ENCODE data around the gene SMIM44.
A peak's percentile ranks its signal among the peaks of the same experiment; 100 is the strongest.

SMIM44 gene

DNA sequence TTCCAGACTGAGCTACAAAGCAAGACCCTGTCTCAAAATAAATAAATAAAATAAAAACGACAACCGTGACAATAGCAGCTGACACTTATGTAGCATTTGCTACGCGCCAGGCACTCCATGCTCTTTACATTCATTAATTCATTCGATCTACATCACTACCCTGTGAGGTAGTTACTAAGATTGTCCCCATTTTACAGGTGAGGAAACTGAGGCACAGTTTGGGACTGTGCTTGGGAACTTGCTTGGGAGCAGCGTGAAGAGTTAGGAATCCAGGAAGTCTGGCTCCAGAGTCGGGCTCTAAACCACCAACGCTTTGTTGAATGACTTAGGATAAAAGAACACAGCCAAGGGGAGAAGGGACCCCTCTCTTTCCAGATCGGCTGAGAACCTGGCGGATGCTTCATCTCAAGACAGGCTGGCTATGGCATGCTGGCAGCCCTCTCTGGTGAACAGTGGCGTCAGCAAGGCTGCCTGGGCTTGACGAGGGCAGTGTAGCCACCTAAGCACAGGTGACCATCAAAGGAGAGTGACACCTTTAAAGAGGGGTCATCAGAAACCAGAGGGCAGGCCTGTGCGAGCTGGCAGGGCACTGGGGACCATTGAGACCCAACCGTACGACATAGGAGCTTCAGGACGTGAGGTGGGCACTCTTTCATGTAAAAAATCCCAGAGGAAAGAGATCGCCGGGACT lies 16.6 kb upstream of the SMIM44 start:
- DNase-seq (ENCODE audit: low read depth): no peak

DNA sequence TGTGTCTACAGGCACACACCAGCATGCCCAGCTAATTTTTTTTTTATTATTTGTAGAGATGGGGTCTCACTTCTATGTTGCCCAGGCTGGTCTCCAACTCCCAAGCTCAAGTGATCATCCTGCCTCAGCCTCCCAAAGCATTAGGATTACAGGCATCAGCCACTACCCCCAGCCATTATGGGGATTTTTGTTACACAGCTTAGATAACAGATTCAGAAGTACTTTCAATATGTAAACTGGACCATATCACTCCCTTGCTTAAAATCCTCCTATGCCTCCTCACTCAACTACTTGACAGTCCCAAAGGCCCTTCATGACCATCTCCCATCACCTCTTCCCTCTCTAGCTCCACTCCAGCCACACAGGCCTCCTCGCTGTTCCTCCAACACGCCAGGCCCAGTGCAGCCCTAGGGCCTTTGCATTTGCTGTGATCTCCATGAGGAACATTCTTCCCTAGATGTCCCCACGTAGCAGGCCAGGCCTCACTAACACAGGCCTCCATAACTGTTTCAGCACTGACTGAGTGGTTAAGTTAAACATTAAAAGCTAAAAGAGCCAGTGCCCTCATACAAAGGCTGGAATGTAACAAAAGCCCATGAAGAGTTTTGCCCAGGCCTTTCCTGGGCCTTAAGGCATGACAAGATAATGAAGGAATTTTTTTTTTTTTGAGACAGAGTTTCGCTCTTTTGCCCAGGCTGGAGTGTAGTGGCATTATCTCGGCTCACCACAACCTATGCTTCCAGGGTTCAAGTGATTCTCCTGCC lies 14.7 kb upstream of the SMIM44 start:
- H3K4me3 ChIP-seq (ENCODE audit: low read depth, low read length): no peak overlapping the region
- TF ChIP-seq, protein P1, sequence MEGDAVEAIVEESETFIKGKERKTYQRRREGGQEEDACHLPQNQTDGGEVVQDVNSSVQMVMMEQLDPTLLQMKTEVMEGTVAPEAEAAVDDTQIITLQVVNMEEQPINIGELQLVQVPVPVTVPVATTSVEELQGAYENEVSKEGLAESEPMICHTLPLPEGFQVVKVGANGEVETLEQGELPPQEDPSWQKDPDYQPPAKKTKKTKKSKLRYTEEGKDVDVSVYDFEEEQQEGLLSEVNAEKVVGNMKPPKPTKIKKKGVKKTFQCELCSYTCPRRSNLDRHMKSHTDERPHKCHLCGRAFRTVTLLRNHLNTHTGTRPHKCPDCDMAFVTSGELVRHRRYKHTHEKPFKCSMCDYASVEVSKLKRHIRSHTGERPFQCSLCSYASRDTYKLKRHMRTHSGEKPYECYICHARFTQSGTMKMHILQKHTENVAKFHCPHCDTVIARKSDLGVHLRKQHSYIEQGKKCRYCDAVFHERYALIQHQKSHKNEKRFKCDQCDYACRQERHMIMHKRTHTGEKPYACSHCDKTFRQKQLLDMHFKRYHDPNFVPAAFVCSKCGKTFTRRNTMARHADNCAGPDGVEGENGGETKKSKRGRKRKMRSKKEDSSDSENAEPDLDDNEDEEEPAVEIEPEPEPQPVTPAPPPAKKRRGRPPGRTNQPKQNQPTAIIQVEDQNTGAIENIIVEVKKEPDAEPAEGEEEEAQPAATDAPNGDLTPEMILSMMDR (IDR thresholded peaks at IDR 0.05; ENCODE audit: control insufficient read depth, extremely low read depth, insufficient read depth): no peak
- no peak for DNase-seq (ENCODE audit: low read depth)

More for the DNA sequence above, 16.6 kb upstream of the SMIM44 start:
- peak overlapping the region; percentile 100 for H3K4me3 ChIP-seq (ENCODE audit: low read depth, low read length)
- TF ChIP-seq, protein P1 (IDR thresholded peaks at IDR 0.05; ENCODE audit: control insufficient read depth, extremely low read depth, insufficient read depth): no peak

DNA sequence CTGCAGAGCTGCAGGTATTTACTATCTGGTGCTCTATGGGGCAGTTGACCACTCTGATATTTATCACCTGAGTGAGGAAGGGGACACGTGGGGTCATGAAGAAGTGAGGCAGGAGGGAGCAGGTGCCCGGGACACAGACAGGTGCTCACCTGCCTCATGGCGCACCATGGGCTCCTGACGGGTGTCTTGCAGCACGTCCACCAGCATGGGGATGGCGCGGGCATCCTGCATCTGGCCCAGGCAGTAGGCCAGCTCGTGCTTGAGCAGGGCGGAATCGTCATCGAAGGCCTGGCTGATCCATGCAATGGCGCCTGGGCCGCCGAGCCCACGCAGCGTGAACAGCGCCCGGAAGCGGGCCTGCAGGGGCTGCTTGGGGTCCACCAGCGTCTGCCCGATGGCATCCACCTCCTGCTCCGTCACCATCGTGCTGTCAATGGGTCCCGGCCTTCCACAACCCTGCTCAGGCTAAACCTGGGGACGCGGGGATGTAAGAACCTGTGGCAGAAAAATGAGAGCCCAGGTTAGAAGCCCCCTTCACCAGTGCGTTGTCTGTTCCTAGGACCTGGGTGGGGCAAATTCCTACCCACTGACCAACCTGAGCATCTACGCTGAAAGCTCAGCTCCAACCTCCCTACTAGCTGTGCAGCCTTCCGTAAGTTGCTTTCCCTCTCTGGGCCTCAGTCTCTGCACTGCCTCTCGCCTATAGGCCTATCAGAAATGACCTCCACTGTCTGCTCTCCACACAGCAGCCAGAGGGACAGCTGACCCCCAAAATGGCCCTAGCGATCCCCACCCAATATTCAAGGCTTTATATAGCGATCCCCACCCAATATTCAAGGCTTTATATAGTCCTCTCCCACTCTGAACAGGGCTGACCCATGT lies 13.4 kb upstream of the SMIM44 start:
- TF ChIP-seq, protein P1 (IDR thresholded peaks at IDR 0.05; ENCODE audit: control insufficient read depth, extremely low read depth, insufficient read depth): no peak
- H3K4me3 ChIP-seq (ENCODE audit: low read depth, low read length): no peak overlapping the region
- no peak for DNase-seq (ENCODE audit: low read depth)

DNA sequence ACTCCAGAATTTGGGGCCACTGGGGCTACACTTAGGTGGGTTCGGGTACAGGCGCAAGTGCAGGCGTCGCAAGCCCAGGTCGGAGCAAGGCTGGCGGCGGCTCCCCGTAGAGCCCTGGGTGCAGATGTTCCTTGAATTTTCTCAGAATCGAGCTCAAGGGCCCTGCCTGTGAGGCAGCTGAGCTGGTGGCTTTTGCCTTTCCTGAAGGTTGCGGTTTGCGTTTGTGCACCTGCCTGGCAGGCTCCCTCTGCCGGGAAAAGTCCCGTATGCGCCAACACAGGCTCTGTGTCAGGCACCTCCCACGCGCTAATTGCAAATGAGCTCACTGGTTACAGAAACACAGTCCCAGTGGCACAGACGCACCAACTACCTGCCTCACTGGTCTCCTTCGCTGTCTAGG lies 11.3 kb upstream of the SMIM44 start:
- no peak overlapping the region for H3K4me3 ChIP-seq (ENCODE audit: low read depth, low read length)
- no peak for DNase-seq (ENCODE audit: low read depth)

DNA sequence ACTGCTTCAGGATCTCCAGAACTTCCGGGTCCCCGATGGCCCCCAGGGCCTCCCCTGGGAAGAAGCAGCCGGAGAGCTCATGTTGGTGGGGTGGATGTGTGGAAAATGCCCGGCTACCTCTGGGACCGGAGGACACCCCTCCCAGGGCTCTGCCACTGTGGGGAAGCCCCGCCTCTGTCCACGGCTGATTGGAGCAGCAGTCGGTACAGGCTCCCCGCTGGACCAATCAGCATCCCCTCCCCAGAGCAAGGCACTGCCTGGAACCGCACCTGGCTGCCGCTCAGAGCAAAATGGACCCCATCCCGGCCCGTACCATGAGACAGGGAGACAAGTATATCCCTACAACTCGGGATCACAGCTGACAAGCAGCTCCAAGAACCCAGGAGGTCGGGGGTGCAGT lies 10.8 kb upstream of the SMIM44 start:
- no peak overlapping the region for H3K4me3 ChIP-seq (ENCODE audit: low read depth, low read length)
- no peak for DNase-seq (ENCODE audit: low read depth)
- TF ChIP-seq, protein P1 (IDR thresholded peaks at IDR 0.05; ENCODE audit: control insufficient read depth, extremely low read depth, insufficient read depth): no peak

More for the DNA sequence above, 11.3 kb upstream of the SMIM44 start:
- TF ChIP-seq, protein P1 (IDR thresholded peaks at IDR 0.05; ENCODE audit: control insufficient read depth, extremely low read depth, insufficient read depth): no peak

DNA sequence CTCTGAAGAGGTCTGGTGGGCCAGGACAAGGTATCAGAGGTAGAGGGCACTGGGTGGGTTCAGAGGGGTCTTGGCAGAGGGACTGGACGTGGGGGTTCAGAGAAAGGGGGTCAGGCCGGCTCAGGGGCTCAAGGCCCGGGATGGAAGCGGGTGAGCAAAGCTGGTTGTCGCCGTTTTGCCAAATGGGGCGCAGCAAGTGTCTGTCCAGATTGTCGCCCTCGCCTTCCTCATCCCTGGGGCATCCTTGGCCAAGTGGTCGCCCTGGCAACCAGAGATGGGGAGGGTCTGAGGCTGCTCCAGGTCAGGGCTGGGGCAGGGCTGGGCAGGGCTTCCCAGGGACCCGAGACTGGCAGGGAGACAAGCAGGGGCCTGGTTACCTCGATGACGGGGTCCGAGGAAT lies 10.4 kb upstream of the SMIM44 start:
- no peak overlapping the region for H3K4me3 ChIP-seq (ENCODE audit: low read depth, low read length)
- no peak for DNase-seq (ENCODE audit: low read depth)
- TF ChIP-seq, protein P1 (IDR thresholded peaks at IDR 0.05; ENCODE audit: control insufficient read depth, extremely low read depth, insufficient read depth): no peak
